HEK293 (cell line): ENCODE data around the gene ZNF577.

ENCODE experiments used
- CTCF ChIP-seq: fragments of 450-650 bp; formaldehyde crosslinking; IDR thresholded peaks from 2 replicates; pipeline ENCODE4 v1.5.1; 2016; ENCODE audit warnings: missing biosample characterization, missing genetic modification characterization
- ELK4 ChIP-seq: IDR thresholded peaks from 2 replicates; pipeline ENCODE4 v1.6.1; 2011; ENCODE audit warnings: mild to moderate bottlenecking, low read depth, low read length, borderline replicate concordance
- REST ChIP-seq: fragments of 450-650 bp; formaldehyde crosslinking; IDR thresholded peaks from 2 replicates; pipeline ENCODE4 v1.5.1; 2016; ENCODE audit warnings: missing biosample characterization, missing genetic modification characterization
- SALL2 ChIP-seq: fragments of 450-650 bp; formaldehyde crosslinking; IDR thresholded peaks from 2 replicates; pipeline ENCODE4 v1.5.0; 2017; ENCODE audit warnings: missing biosample characterization, mild to moderate bottlenecking, missing genetic modification characterization, borderline replicate concordance
- YY1 ChIP-seq: fragments of 450-650 bp; formaldehyde crosslinking; IDR thresholded peaks from 2 replicates; pipeline ENCODE4 v1.5.1; 2018; ENCODE audit warnings: missing biosample characterization, missing genetic modification characterization
- ZBTB10 ChIP-seq: fragments of 450-650 bp; formaldehyde crosslinking; IDR thresholded peaks from 2 replicates; pipeline ENCODE4 v1.5.1; 2016; ENCODE audit warnings: missing biosample characterization, missing genetic modification characterization
- ZBTB49 ChIP-seq: fragments of 450-650 bp; formaldehyde crosslinking; IDR thresholded peaks from 2 replicates; pipeline ENCODE4 v1.5.1; 2016; ENCODE audit warnings: missing biosample characterization, missing genetic modification characterization, low read depth
- ZNF266 ChIP-seq: fragments of 450-650 bp; formaldehyde crosslinking; IDR thresholded peaks from 2 replicates; pipeline ENCODE4 v1.5.1; 2016; ENCODE audit warnings: missing biosample characterization, missing genetic modification characterization, low read depth
- ZNF521 ChIP-seq: fragments of 450-650 bp; formaldehyde crosslinking; IDR thresholded peaks from 2 replicates; pipeline ENCODE4 v1.5.1; 2017; ENCODE audit warnings: missing biosample characterization, mild to moderate bottlenecking, missing genetic modification characterization
- ZNF549 ChIP-seq: fragments of 450-650 bp; IDR thresholded peaks from 2 replicates; pipeline ENCODE4 v1.5.1; 2018; ENCODE audit warnings: missing biosample characterization, missing genetic modification characterization, mild to moderate bottlenecking, inconsistent platforms, moderate library complexity
- ZSCAN23 ChIP-seq: fragments of 450-650 bp; formaldehyde crosslinking; IDR thresholded peaks from 2 replicates; pipeline ENCODE4 v1.5.1; 2016; ENCODE audit warnings: missing biosample characterization, missing genetic modification characterization
- TF ChIP-seq, protein P1 (sequence below): fragments of 450-650 bp; formaldehyde crosslinking; IDR thresholded peaks from 2 replicates; pipeline ENCODE4 v1.5.1; 2016; ENCODE audit warnings: missing biosample characterization, missing genetic modification characterization

DNA sequence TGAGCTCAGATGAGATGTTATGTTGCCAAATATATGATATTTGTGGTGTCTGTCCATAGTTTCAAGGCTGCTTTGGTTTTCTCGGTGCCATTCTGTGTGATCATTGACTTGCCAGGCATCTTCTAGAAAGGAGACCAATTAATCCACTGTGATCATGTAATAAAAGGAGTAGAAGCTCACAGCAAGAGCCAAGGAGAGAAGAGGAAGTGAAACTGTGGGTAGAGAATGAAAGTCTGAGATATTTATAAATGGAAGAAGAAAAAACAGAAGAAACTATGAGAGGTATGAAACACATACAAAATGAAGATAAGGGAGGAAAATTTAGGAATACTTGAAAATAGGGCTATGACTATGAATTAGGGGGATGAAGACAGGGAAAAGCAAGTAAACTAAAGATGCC, 28.4 kb upstream of the ZNF577 start:
- TF ChIP-seq REST (tag by site-specific recombination), result no peak
- TF ChIP-seq, protein P1, sequence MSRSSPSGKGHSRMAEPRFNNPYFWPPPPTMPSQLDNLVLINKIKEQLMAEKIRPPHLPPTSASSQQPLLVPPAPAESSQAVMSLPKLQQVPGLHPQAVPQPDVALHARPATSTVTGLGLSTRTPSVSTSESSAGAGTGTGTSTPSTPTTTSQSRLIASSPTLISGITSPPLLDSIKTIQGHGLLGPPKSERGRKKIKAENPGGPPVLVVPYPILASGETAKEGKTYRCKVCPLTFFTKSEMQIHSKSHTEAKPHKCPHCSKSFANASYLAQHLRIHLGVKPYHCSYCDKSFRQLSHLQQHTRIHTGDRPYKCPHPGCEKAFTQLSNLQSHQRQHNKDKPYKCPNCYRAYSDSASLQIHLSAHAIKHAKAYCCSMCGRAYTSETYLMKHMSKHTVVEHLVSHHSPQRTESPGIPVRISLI (tag by site-specific recombination), result no peak
- TF ChIP-seq CTCF (tag by site-specific recombination), result no peak
- TF ChIP-seq ZBTB49, result no peak
- TF ChIP-seq ZNF521, result no peak
- TF ChIP-seq ZBTB10 (tag by site-specific recombination), result no peak
- no peak for TF ChIP-seq SALL2 (tag by site-specific recombination)
- no peak for TF ChIP-seq YY1
- TF ChIP-seq ELK4, result no peak
- no peak for TF ChIP-seq ZNF549 (tag by site-specific recombination)
- TF ChIP-seq ZSCAN23 (tag by site-specific recombination), result no peak
- TF ChIP-seq ZNF266 (tag by site-specific recombination), result no peak
